Measurements from ENCODE around the gene RIPOR2. TPM values are rescaled to one million over a fixed set of nuclear protein-coding genes. Genes with fewer than 3 reads are reported as not detected.

RIPOR2 gene
- total and polyA plus RNA-seq, 2 donors (not counting 3 experiments of a cell fraction or from before 2014, with no cell fraction given): 0.10 TPM; not detected in 1

GRCh38 chr6:24775520-24776058, 160.2 kb downstream of the RIPOR2 start:
- BruUV-seq (replicated peaks): TSS peak; percentile 18
- ChIA-PET CTCF (interaction anchor here (0.8 to 2.1 kb wide), 4 partner anchors 9 to 295 kb away, joined by 3 to 11 read pairs (median 3); no protein-coding TSS in a partner anchor), POLR2A (interaction anchor here (0.5 to 0.7 kb wide), 3 partner anchors 32 to 72 kb away, joined by 3 to 8 read pairs (median 4); no protein-coding TSS in a partner anchor)
- peaks cover 23% of the 10 kb centered on the region for H3K4me1 ChIP-seq (ENCODE audit: control insufficient read depth, extremely low read depth, insufficient read depth, low read length)
- H3K4me3 ChIP-seq (replicated peaks in 1 of 3; ENCODE audit: insufficient read depth in 1 of 3, low read depth in 1 of 3, low read length in 3 of 3): peak overlapping the region; percentile 41 to 99 (median 82)
- peak overlapping the region; percentile 63 for H2AFZ ChIP-seq (ENCODE audit: low read depth, low read length)
- H3K4me2 ChIP-seq (ENCODE audit: insufficient read depth, low read length): peak overlapping the region; percentile 53
- H4K20me1 ChIP-seq (replicated peaks; ENCODE audit: control insufficient read depth, extremely low read depth, insufficient read depth, low read length): no peaks in the 10 kb centered on the region
- H3K27me3 ChIP-seq (ENCODE audit: control insufficient read depth in 2 of 2, insufficient read depth in 2 of 2, low read length in 2 of 2): no peaks in the 10 kb centered on the region
- no peaks in the 10 kb centered on the region for H3K9me3 ChIP-seq (replicated peaks; ENCODE audit: control insufficient read depth, insufficient read depth, low read length)
- no peaks in the 10 kb centered on the region for H3K9me1 ChIP-seq (replicated peaks; ENCODE audit: control insufficient read depth, extremely low read depth, insufficient read depth, low read length)
- peaks cover 52% of the 10 kb centered on the region for H3K79me2 ChIP-seq (ENCODE audit: control insufficient read depth, insufficient read depth, low read length)
- intact Hi-C loops (cut with micrococcal nuclease) (loop anchor here (1.0 to 10.0 kb wide), 7 partner anchors 32 to 399 kb away; partner anchors contain the start of gene ACOT13), dilution Hi-C loops (cut with MboI; ENCODE audit: extremely low pct_ligation_motif_present, low sequenced_read_pairs) (no loop called here)
- H3K9ac ChIP-seq (replicated peaks; ENCODE audit: extremely low read depth, insufficient read depth, low read length): peak overlapping the region; percentile 88
- H3K36me3 ChIP-seq (ENCODE audit: control insufficient read depth in 2 of 2, extremely low read depth in 1 of 2, insufficient read depth in 2 of 2, low read length in 2 of 2): peaks cover 0 to 1% of the 10 kb centered on the region in 2 experiments
- peak overlapping the region; percentile 54 for H3K27ac ChIP-seq (ENCODE audit: insufficient read depth, low read depth, low read length)
- FAIRE-seq (no peak), DNase-seq (ENCODE audit: low read depth, low spot score) (no peak)
- no peak for TF ChIP-seq MAX (IDR thresholded peaks at IDR 0.05; ENCODE audit: insufficient read depth, insufficient read length)
- TF ChIP-seq FOS (IDR thresholded peaks at IDR 0.05; ENCODE audit: borderline replicate concordance, insufficient read depth, low read length): peak; percentile 21

GRCh38 chr6:24774696-24775519, 160.9 kb downstream of the RIPOR2 start, which contains the start of gene GMNN:
GMNN (plus strand) TSS chr6:24774937; CDS start chr6:24777247, 2,310 bp downstream.
- peak within 1 kb of the TSS; percentile 41 to 99 (median 82) for H3K4me3 ChIP-seq (replicated peaks in 1 of 3; ENCODE audit: insufficient read depth in 1 of 3, low read depth in 1 of 3, low read length in 3 of 3)
- H2AFZ ChIP-seq (ENCODE audit: low read depth, low read length): peak within 1 kb of the TSS; percentile 95
- H3K27me3 ChIP-seq (ENCODE audit: control insufficient read depth in 2 of 2, insufficient read depth in 2 of 2, low read length in 2 of 2): no peaks in the 10 kb centered on the region
- ChIA-PET CTCF (interaction anchor here (0.8 to 2.1 kb wide), 5 partner anchors 10 to 296 kb away, joined by 3 to 11 read pairs (median 3); no protein-coding TSS in a partner anchor), POLR2A (interaction anchor here (0.7 kb wide), 1 partner anchor 32 kb away, joined by 3 read pairs; no protein-coding TSS in a partner anchor)
- FAIRE-seq (peak; percentile 73), DNase-seq (ENCODE audit: low read depth, low spot score) (peak; percentile 94)
- peaks cover 45% of the 10 kb centered on the region for H3K79me2 ChIP-seq (ENCODE audit: control insufficient read depth, insufficient read depth, low read length)
- intact Hi-C loops (cut with micrococcal nuclease): loop anchor here (1.0 to 10.0 kb wide), 7 partner anchors 32 to 400 kb away; partner anchors contain the start of gene ACOT13
- BruUV-seq (replicated peaks): TSS peak; percentile 74
- peak within 1 kb of the TSS; percentile 68 for H3K4me2 ChIP-seq (ENCODE audit: insufficient read depth, low read length)
- H3K27ac ChIP-seq (ENCODE audit: insufficient read depth, low read depth, low read length): peak within 1 kb of the TSS; percentile 54
- dilution Hi-C loops (cut with MboI; ENCODE audit: extremely low pct_ligation_motif_present, low sequenced_read_pairs): no loop called here
- H3K9me1 ChIP-seq (replicated peaks; ENCODE audit: control insufficient read depth, extremely low read depth, insufficient read depth, low read length): no peaks in the 10 kb centered on the region
- H3K9ac ChIP-seq (replicated peaks; ENCODE audit: extremely low read depth, insufficient read depth, low read length): peak within 1 kb of the TSS; percentile 88
- H3K36me3 ChIP-seq (ENCODE audit: control insufficient read depth in 2 of 2, extremely low read depth in 1 of 2, insufficient read depth in 2 of 2, low read length in 2 of 2): no peaks in the 10 kb centered on the region
- H3K9me3 ChIP-seq (replicated peaks; ENCODE audit: control insufficient read depth, insufficient read depth, low read length): no peaks in the 10 kb centered on the region
- TF ChIP-seq GATA2 (IDR thresholded peaks at IDR 0.05; ENCODE audit: insufficient read depth, insufficient read length, low read depth, low read length): no peak
- no peak for TF ChIP-seq CTCF (IDR thresholded peaks at IDR 0.05; ENCODE audit: extremely low read depth in 1 of 2, insufficient read depth in 1 of 2, low read depth in 1 of 2, low read length in 2 of 2)
- no peak for TF ChIP-seq EZH2 (IDR thresholded peaks at IDR 0.05; ENCODE audit: borderline replicate concordance, low read depth, low read length, severe bottlenecking)
- peak; percentile 85 for TF ChIP-seq POLR2A (IDR thresholded peaks at IDR 0.05; ENCODE audit: low read depth, low read length)
- TF ChIP-seq MAX (IDR thresholded peaks at IDR 0.05; ENCODE audit: insufficient read depth, insufficient read length): peak; percentile 83
- no peak for TF ChIP-seq FOS (IDR thresholded peaks at IDR 0.05; ENCODE audit: borderline replicate concordance, insufficient read depth, low read length)
- TF ChIP-seq JUN (IDR thresholded peaks at IDR 0.05; ENCODE audit: borderline replicate concordance, insufficient read depth, insufficient read length, low read depth): no peak
- no peak for TF ChIP-seq MYC (IDR thresholded peaks at IDR 0.05; ENCODE audit: low read depth, low read length)
- peak; percentile 69 for TF ChIP-seq POLR2AphosphoS5 (IDR thresholded peaks at IDR 0.05; ENCODE audit: insufficient read depth, low read depth, low read length)
- H4K20me1 ChIP-seq (replicated peaks; ENCODE audit: control insufficient read depth, extremely low read depth, insufficient read depth, low read length): no peaks in the 10 kb centered on the region
- peaks cover 23% of the 10 kb centered on the region for H3K4me1 ChIP-seq (ENCODE audit: control insufficient read depth, extremely low read depth, insufficient read depth, low read length)

All from endothelial cell of umbilical vein (primary cell).